ENCODE results near the gene ACTG2. TPM values are rescaled to one million over a fixed set of nuclear protein-coding genes. Genes with fewer than 3 reads are reported as not detected.
"Not testable (repeated sequence)": the region's sequence is repeated elsewhere in the genome, so short reads cannot be mapped to it uniquely, and the experiment has no call there.

The ACTG2 gene
- total RNA-seq, 1 experiment from 2014 or later = not detected

DNA sequence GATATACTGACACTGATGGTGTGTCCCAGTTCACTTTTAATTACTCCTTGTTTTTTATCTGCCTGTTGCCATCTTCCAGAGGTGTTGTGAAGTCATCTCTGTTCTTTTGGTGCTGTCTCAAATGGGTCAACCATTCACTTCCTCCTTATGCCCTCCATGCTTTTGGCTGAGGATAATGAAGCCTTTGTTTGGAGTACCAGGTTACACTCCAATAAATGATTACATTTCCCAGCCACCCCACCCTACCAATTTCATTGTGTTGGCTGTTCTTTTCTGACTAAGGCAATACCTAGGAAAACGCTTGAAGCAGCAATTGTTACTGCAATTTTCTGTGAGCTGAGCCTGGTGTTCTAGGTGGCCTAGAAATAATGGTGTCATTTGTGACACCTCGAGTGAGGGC lies 29.8 kb upstream of the ACTG2 start:
- no peak for DNase-seq
- no peak overlapping the region for H3K9ac ChIP-seq (ENCODE audit: low read length)

DNA sequence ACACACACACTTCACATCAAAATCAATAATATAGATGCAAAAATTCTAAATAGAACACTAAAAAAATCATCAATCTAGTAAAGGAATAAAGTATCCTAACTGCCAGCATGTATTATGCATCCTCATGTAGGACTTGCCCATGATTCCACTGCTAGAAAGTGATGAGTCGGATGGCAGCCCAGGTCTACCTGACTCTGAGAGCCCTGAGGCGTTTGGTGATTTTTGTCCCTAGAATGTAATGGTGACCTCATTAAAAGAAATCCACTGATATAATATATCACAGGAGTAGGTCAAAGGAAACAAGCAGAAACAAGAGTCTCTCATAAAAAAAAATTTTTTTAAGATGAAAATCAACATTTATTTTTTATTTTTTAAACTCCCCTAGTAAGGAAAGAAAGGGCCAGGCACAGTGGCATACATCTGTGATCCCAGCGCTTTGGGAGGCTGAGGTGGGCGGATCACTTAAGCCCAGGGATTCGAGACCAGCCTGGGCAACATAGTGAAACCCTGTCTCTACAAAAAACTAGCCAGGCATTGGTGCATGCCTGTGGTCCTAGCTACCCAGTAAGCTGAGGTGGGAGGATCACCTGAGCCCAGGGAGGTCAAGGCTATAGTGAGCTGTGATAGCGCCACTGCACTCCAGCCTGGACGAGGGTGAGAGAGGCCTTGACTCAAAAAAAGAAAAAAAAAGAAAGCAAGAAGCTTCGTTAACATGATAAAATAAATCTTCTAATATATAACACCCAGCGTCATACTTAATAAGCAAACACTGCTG lies 24.4 kb upstream of the ACTG2 start:
- no peak overlapping the region for H3K9ac ChIP-seq (ENCODE audit: low read length)
- H3K36me3 ChIP-seq (ENCODE audit: insufficient read depth, low read length) = peaks cover 29% of the 10 kb centered on the region; the same call in 1 of the 2 replicates
- H2AFZ ChIP-seq (ENCODE audit: low read length) = no peak overlapping the region
- H3K4me1 ChIP-seq (ENCODE audit: low read length) = no peaks in the 10 kb centered on the region
- H3K4me3 ChIP-seq (ENCODE audit: low read length) = no peak overlapping the region
- no peaks in the 10 kb centered on the region for H3K9me3 ChIP-seq (ENCODE audit: low read length)
- no peaks in the 10 kb centered on the region for H3K9me2 ChIP-seq (replicated peaks; ENCODE audit: insufficient read depth, low read length)
- H3K79me2 ChIP-seq (ENCODE audit: low read length) = no peaks in the 10 kb centered on the region
- no peak overlapping the region for H3K27ac ChIP-seq (ENCODE audit: low read length)
- no peak overlapping the region for H3K4me2 ChIP-seq (ENCODE audit: low read depth, low read length, poor library complexity, severe bottlenecking)
- no peaks in the 10 kb centered on the region for H3K27me3 ChIP-seq (ENCODE audit: low read length)
- H4K20me1 ChIP-seq (ENCODE audit: insufficient read depth, low read depth, low read length) = no peaks in the 10 kb centered on the region
- DNase-seq = no peak

More for the DNA sequence above, 29.8 kb upstream of the ACTG2 start:
- Histone ChIP-seq H4K20me1 (ENCODE audit: insufficient read depth, low read depth, low read length) (no peaks in the 10 kb centered on the region), H3K79me2 (ENCODE audit: low read length) (no peaks in the 10 kb centered on the region), H3K36me3 (ENCODE audit: insufficient read depth, low read length) (peaks cover 62% of the 10 kb centered on the region), H3K4me3 (ENCODE audit: low read length) (no peak overlapping the region), H3K9me3 (ENCODE audit: low read length) (no peaks in the 10 kb centered on the region), H3K4me2 (ENCODE audit: low read depth, low read length, poor library complexity, severe bottlenecking) (no peak overlapping the region), H3K4me1 (ENCODE audit: low read length) (no peaks in the 10 kb centered on the region), H3K27me3 (ENCODE audit: low read length) (no peaks in the 10 kb centered on the region), H3K9me2 (replicated peaks; ENCODE audit: insufficient read depth, low read length) (no peaks in the 10 kb centered on the region), H3K27ac (ENCODE audit: low read length) (no peak overlapping the region), H2AFZ (ENCODE audit: low read length) (no peak overlapping the region)

DNA sequence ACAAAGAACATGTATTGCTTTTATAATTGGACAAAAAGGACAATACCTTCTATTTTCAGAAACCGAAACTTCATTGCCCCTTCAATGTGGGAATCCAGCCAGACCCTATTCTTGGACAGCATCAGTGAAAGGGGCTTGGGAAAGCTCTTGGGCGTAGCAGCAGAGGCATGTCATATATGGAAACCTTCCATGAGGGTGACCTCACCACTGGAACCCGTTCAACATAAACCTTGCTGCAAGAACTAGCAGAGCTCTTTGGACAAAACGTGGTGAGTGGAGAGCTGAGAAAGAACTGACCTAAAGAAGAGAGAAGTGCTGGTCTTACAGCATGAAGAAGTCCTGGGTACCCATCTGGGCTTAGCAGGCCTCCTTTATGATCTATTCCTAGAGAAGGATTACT lies 22.7 kb upstream of the ACTG2 start:
- H3K9me2 ChIP-seq (replicated peaks; ENCODE audit: insufficient read depth, low read length) = no peaks in the 10 kb centered on the region
- H2AFZ ChIP-seq (ENCODE audit: low read length) = no peak overlapping the region
- no peak overlapping the region for H3K4me3 ChIP-seq (ENCODE audit: low read length)

DNA sequence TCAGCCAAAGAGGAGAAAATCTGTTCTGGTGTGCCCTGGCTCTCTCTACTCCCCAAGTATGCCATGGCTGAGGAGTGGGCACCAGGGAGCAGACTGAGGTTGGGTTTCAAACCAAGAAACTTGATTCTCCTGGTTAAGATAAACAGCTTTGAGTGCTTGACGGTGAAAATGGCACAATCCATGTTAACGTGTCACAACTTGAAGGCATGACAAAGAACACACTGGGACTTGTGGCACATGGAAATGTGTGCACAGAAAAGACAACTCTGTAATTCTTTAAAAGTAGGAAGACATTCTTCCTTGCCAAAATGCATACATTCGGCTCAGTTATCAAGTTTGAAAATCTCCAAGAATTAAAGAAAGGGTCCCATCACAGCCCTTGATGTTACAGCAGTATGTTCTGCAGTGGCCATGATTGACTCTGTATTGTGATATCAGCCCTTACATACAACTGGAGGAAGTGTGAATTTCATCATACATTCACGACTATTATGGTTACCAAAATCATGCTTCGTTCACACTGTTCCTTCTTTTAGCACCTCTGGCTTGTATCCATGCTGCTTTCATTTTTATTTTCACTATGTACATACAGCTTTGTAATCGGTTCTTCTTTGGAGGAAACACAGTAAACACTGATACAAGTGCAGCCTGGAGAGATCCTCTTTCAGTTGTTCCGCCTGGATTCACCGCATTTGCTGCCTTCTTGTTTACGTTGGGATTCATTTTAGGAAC lies 15.6 kb upstream of the ACTG2 start:
- Histone ChIP-seq H3K9me2 (replicated peaks; ENCODE audit: insufficient read depth, low read length) (no peaks in the 10 kb centered on the region), H3K4me1 (ENCODE audit: low read length) (no peaks in the 10 kb centered on the region), H4K20me1 (ENCODE audit: insufficient read depth, low read depth, low read length) (no peaks in the 10 kb centered on the region), H3K9ac (ENCODE audit: low read length) (no peak overlapping the region), H2AFZ (ENCODE audit: low read length) (no peak overlapping the region), H3K79me2 (ENCODE audit: low read length) (no peaks in the 10 kb centered on the region), H3K27ac (ENCODE audit: low read length) (no peak overlapping the region), H3K27me3 (ENCODE audit: low read length) (no peaks in the 10 kb centered on the region), H3K4me3 (ENCODE audit: low read length) (no peak overlapping the region), H3K4me2 (ENCODE audit: low read depth, low read length, poor library complexity, severe bottlenecking) (no peak overlapping the region), H3K9me3 (ENCODE audit: low read length) (no peaks in the 10 kb centered on the region), H3K36me3 (ENCODE audit: insufficient read depth, low read length) (no peaks in the 10 kb centered on the region)
- no peak for DNase-seq

More for the DNA sequence above, 22.7 kb upstream of the ACTG2 start:
- no peaks in the 10 kb centered on the region for H3K4me1 ChIP-seq (ENCODE audit: low read length)
- no peak overlapping the region for H3K27ac ChIP-seq (ENCODE audit: low read length)
- DNase-seq = no peak
- H3K27me3 ChIP-seq (ENCODE audit: low read length) = no peaks in the 10 kb centered on the region
- no peak overlapping the region for H3K9ac ChIP-seq (ENCODE audit: low read length)
- peaks cover 20% of the 10 kb centered on the region; the same call in 1 of the 2 replicates for H3K36me3 ChIP-seq (ENCODE audit: insufficient read depth, low read length)
- no peaks in the 10 kb centered on the region for H4K20me1 ChIP-seq (ENCODE audit: insufficient read depth, low read depth, low read length)
- H3K9me3 ChIP-seq (ENCODE audit: low read length) = no peaks in the 10 kb centered on the region
- no peak overlapping the region for H3K4me2 ChIP-seq (ENCODE audit: low read depth, low read length, poor library complexity, severe bottlenecking)
- no peaks in the 10 kb centered on the region for H3K79me2 ChIP-seq (ENCODE audit: low read length)

DNA sequence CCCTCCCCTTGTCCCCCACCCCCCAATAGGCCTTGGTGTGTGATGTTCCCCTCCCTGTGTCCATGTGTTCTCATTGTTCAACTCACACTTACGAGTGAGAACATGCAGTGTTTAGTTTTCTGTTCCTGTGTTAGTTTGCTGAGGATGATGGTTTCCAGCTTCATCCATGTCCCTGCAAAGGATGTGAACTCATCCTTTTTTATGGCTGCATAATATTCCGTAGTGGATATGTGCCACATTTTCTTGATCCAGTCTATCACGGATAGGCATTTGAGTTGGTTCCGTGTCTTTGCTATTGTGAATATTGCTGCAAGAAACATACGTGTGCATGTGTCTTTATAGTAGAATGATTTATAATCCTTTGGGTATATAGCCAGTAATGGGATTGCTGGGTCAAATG lies 14.8 kb upstream of the ACTG2 start:
- H3K4me3 ChIP-seq (ENCODE audit: low read length); H3K4me1 ChIP-seq (ENCODE audit: low read length); H3K9me3 ChIP-seq (ENCODE audit: low read length); H3K79me2 ChIP-seq (ENCODE audit: low read length); DNase-seq; H3K4me2 ChIP-seq (ENCODE audit: low read depth, low read length, poor library complexity, severe bottlenecking); H3K9ac ChIP-seq (ENCODE audit: low read length); H3K27me3 ChIP-seq (ENCODE audit: low read length); H3K36me3 ChIP-seq (ENCODE audit: insufficient read depth, low read length); H4K20me1 ChIP-seq (ENCODE audit: insufficient read depth, low read depth, low read length); H3K9me2 ChIP-seq (replicated peaks; ENCODE audit: insufficient read depth, low read length); H2AFZ ChIP-seq (ENCODE audit: low read length); H3K27ac ChIP-seq (ENCODE audit: low read length): not testable (repeated sequence)

DNA sequence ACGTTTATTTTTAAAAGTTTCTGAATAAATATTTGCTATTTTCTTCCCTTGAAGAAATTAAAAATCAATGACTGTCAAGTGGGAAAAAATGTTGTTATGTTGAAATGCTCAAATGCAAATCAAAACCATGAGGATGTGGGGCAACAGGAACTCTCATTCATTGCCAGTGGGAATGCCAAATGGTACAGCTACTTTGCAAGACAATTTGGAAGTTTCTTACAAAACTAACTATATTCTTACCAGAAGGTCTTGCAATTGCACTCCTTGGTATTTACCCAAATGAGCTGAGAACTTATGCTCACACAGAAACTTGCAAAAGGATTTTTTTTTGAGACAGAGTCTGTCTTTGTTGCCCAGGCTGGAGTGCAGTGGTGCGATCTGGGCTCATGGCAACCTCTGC lies 7.4 kb upstream of the ACTG2 start:
- DNase-seq = no peak
- Histone ChIP-seq H4K20me1 (ENCODE audit: insufficient read depth, low read depth, low read length) (no peaks in the 10 kb centered on the region), H3K4me2 (ENCODE audit: low read depth, low read length, poor library complexity, severe bottlenecking) (no peak overlapping the region), H3K9me2 (replicated peaks; ENCODE audit: insufficient read depth, low read length) (no peaks in the 10 kb centered on the region), H3K4me1 (ENCODE audit: low read length) (no peaks in the 10 kb centered on the region), H3K9ac (ENCODE audit: low read length) (no peak overlapping the region), H3K27me3 (ENCODE audit: low read length) (no peaks in the 10 kb centered on the region), H2AFZ (ENCODE audit: low read length) (no peak overlapping the region), H3K36me3 (ENCODE audit: insufficient read depth, low read length) (no peaks in the 10 kb centered on the region), H3K27ac (ENCODE audit: low read length) (no peak overlapping the region), H3K79me2 (ENCODE audit: low read length) (no peaks in the 10 kb centered on the region), H3K4me3 (ENCODE audit: low read length) (no peak overlapping the region), H3K9me3 (ENCODE audit: low read length) (no peaks in the 10 kb centered on the region)

DNA sequence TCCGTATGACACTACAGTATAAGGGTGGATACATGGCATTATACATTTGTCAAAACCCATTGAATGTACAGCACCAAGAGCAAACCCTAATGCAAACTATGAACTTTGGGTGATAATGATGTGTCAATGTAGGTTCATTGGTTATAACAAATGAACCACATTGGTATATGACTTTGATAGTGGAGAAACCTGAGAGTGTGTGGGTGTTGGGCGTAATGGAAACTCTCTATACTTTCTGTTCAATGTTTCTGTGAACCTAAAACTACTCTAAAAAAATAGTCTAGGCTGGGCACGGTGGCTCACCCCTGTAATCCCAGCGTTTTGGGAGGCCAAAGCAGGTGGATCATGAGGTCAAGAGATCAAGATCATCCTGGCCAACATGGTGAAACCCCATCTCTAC lies 6.5 kb upstream of the ACTG2 start:
- Histone ChIP-seq H3K27ac (ENCODE audit: low read length) (no peak overlapping the region), H4K20me1 (ENCODE audit: insufficient read depth, low read depth, low read length) (no peaks in the 10 kb centered on the region), H3K4me3 (ENCODE audit: low read length) (no peak overlapping the region), H3K9me3 (ENCODE audit: low read length) (no peaks in the 10 kb centered on the region), H3K9me2 (replicated peaks; ENCODE audit: insufficient read depth, low read length) (no peaks in the 10 kb centered on the region), H3K4me2 (ENCODE audit: low read depth, low read length, poor library complexity, severe bottlenecking) (no peak overlapping the region), H3K9ac (ENCODE audit: low read length) (no peak overlapping the region), H2AFZ (ENCODE audit: low read length) (no peak overlapping the region), H3K79me2 (ENCODE audit: low read length) (no peaks in the 10 kb centered on the region), H3K27me3 (ENCODE audit: low read length) (no peaks in the 10 kb centered on the region), H3K36me3 (ENCODE audit: insufficient read depth, low read length) (no peaks in the 10 kb centered on the region), H3K4me1 (ENCODE audit: low read length) (no peaks in the 10 kb centered on the region)
- no peak for DNase-seq

DNA sequence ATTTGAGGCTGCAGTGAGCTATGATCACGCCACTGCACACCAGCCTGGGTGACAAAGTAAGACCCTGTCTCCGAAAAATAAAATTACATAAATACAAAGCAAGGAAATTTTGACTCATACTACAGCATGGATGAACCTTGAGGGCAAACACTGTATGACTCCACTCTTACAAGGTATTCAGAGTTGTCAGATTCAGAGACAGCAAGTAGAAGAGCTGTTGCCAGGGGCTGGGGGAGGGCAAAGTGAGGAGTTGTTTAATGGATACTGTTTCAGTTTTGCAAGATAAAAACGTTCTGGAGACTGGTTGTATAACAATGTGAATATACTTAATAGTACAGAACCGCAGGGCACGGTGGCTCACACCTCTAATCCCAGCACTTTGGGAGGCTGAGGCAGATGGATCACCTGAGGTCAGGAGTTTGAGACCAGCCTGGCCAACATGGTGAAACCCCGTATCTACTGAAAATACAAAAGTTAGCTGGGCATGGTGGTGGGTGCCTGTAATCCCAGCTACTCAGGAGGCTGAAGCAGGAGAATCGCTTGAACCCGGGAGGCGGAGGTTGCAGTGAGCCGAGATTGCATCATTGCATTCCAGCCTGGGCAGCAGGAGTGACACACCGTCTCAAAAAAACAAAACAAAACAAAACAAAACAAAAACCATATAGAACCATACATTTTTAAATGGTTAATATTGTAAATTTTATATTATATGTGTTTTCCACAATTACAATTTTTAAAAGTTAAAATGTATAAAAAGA lies 5.0 kb upstream of the ACTG2 start:
- not testable (repeated sequence) for H3K4me2 ChIP-seq (ENCODE audit: low read depth, low read length, poor library complexity, severe bottlenecking); H2AFZ ChIP-seq (ENCODE audit: low read length); H3K27me3 ChIP-seq (ENCODE audit: low read length); H3K4me3 ChIP-seq (ENCODE audit: low read length); H4K20me1 ChIP-seq (ENCODE audit: insufficient read depth, low read depth, low read length); H3K27ac ChIP-seq (ENCODE audit: low read length); H3K9me3 ChIP-seq (ENCODE audit: low read length); DNase-seq; H3K79me2 ChIP-seq (ENCODE audit: low read length); H3K9me2 ChIP-seq (replicated peaks; ENCODE audit: insufficient read depth, low read length); H3K9ac ChIP-seq (ENCODE audit: low read length); H3K4me1 ChIP-seq (ENCODE audit: low read length); H3K36me3 ChIP-seq (ENCODE audit: insufficient read depth, low read length)
